ENCODE measurements around the gene EYA2.
"Not testable (repeated sequence)": the region's sequence is repeated elsewhere in the genome, so short reads cannot be mapped to it uniquely, and the experiment has no call there.

The EYA2 gene

GRCh38 chr20:47154089-47154488 lies 259.4 kb downstream of the EYA2 start:
- DNase-seq, result no peak

GRCh38 chr20:47156301-47157137 lies 261.9 kb downstream of the EYA2 start:
- DNase-seq, result no peak

GRCh38 chr20:47159166-47159565 lies 264.5 kb downstream of the EYA2 start:
- no peak for DNase-seq

- DNase-seq, result no peak
These were observed 265.6 kb downstream of the EYA2 start for GRCh38 chr20:47160240-47160639.

GRCh38 chr20:47160992-47161391 lies 266.3 kb downstream of the EYA2 start:
- no peak for DNase-seq

GRCh38 chr20:47161411-47161810 lies 266.8 kb downstream of the EYA2 start:
- no peak for DNase-seq

GRCh38 chr20:47164140-47164539 lies 269.5 kb downstream of the EYA2 start:
- DNase-seq, result no peak

- no peak for DNase-seq
These were observed 270.8 kb downstream of the EYA2 start for GRCh38 chr20:47165376-47165865.

GRCh38 chr20:47167846-47168245 lies 273.2 kb downstream of the EYA2 start:
- DNase-seq, result no peak

- no peak for DNase-seq
These were observed 277.9 kb downstream of the EYA2 start for GRCh38 chr20:47172579-47172978.

GRCh38 chr20:47173596-47174216 lies 279.1 kb downstream of the EYA2 start:
- DNase-seq, result peak; percentile 11

GRCh38 chr20:47174456-47175243 lies 280.0 kb downstream of the EYA2 start:
- DNase-seq, result no peak

- DNase-seq, result no peak
These were observed 280.9 kb downstream of the EYA2 start for GRCh38 chr20:47175493-47175892.

- DNase-seq, result not testable (repeated sequence)
These were observed 281.6 kb downstream of the EYA2 start for GRCh38 chr20:47176217-47176616.

- DNase-seq, result no peak
These were observed 283.6 kb downstream of the EYA2 start for GRCh38 chr20:47178277-47178676.

GRCh38 chr20:47178851-47179250 lies 284.2 kb downstream of the EYA2 start:
- no peak for DNase-seq

GRCh38 chr20:47179267-47179666 lies 284.6 kb downstream of the EYA2 start:
- no peak for DNase-seq

- peak; percentile 86 for DNase-seq
These were observed 286.6 kb downstream of the EYA2 start for GRCh38 chr20:47181056-47181862.

GRCh38 chr20:47183367-47183766 lies 288.7 kb downstream of the EYA2 start:
- no peak for DNase-seq

- peak; percentile 46 for DNase-seq
These were observed 293.0 kb downstream of the EYA2 start for GRCh38 chr20:47187450-47188195.

GRCh38 chr20:47188540-47188939 lies 293.9 kb downstream of the EYA2 start:
- no peak for DNase-seq

- DNase-seq, result no peak
These were observed 294.4 kb downstream of the EYA2 start for GRCh38 chr20:47189060-47189459.
